ENCODE results near the gene DSCAM.

The DSCAM gene

GRCh38 chr21:40647706-40648105 is 199.3 kb downstream of the DSCAM start:
- DNase-seq, result no peak

GRCh38 chr21:40646651-40647050 is 200.3 kb downstream of the DSCAM start:
- no peak for DNase-seq

DNA sequence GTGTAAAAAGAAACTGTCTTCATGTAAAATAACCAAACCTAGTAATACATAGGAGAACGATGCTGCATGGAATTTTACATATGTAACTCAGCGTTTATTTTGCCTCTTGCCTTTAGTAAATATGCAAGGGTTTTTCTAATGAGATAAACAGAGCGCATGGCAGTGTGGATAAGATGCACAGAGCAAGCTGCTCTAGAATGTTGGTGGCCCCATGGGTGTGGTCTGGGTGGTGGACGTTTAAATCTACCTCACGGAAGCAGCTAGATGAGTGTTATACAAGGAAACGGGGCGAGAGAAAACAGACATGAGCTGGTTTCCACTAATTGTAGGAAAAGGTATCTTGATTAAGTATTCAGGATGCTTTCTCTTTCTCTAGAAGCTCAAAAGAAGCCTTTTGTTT is 205.9 kb downstream of the DSCAM start:
- DNase-seq, result no peak

GRCh38 chr21:40640266-40640789 is 206.6 kb downstream of the DSCAM start:
- DNase-seq, result no peak

DNA sequence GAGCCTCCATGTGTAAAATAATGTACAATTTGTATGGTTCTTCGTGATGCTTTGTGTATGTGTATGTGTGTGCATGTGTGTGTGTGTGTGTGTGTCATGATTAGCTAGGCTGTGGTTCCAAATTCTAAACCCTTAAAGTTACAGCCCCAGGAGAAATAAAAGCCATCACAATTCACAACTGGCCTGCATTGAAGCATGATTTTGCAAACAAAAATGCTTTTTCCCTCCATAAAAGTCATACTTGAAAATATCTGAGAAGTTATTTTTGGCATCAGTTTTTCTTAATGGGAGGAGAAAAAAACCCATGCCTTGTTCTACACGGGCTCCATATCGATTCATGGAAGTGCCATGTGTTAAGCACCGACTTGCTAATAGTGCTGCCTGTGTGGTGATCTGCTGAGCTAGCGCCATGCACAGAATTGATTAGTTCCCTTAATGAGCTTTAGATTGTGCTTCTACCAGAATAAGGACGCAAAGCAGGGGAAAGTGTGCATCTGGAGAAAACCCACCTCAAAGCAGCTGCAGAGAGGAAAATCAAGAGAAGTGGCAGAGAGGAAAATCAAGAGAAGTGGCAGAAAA is 207.3 kb downstream of the DSCAM start:
- DNase-seq, result no peak

DNA sequence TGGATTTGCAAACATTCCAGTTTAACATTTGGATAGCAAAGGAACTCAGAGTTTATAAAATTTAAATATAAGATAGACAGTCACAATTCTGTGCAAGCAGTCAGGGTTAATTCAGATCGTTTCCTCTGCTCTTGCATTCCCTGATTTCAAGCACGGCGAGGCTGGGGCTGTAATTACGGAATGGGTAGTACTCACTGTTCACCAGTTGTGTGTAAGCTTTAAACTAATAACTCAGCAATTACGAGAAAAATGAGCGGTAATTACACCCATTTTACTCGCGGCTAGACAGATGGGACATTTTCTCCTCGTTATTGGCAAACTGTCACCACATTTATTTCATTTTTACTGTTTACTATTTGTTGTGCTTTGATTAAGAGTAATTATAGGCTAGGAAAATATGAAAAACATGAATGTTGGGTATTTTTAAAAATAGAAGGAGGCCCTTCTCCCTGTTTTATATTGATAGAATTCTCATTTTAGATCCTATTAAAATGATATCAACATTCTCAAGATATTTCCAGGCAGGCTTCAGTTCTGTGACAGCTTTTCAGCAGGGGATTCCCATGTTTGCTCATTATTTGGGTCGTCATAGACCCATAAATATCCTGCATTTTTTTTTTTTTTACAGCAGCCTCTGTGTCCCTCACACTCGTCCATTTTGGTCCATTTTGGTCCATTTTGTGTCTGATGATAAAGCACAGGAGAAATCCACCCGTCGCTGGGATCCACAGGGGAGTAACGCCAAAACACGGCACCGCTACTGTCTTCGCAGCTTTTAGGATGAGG is 208.3 kb downstream of the DSCAM start:
- DNase-seq, result no peak

DNA sequence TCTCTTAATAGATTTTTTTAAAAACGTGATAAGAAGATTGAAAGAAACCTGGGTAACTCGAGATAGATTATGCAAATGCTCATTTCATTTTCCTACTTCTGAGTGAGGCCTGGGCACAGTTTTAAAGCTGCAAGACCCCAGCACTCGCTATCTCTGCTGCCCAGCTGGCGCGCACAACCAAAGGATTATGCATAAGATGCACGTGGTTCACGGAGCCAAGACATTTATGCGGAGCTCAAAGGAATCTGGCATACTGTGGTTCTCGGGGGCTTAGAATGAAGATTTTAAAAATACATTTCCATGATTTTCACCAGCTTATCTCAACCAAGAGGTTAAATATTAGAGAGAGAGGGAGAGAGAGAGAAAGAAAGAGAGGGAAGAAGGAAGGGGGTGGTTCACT is 210.9 kb downstream of the DSCAM start:
- DNase-seq, result no peak

DNA sequence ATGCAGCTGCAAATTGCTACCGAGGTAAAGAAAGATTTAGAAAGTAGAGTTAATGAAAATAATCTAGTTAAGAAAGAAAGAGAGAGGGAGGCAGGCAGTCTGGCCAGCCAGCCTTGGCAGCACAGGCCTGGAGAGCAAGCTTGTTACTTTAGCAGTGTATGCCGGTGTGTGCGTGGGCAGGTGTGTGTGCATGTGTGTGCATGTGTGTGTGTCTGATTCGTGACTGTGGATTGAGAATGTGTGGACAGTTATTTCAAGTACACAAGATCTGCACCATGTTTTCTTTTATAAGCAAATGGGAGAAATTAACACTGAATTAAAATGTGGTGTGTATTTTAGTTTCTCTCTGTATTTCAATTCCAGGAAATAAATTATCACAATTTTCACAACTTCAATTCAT is 211.6 kb downstream of the DSCAM start:
- no peak for DNase-seq

DNA sequence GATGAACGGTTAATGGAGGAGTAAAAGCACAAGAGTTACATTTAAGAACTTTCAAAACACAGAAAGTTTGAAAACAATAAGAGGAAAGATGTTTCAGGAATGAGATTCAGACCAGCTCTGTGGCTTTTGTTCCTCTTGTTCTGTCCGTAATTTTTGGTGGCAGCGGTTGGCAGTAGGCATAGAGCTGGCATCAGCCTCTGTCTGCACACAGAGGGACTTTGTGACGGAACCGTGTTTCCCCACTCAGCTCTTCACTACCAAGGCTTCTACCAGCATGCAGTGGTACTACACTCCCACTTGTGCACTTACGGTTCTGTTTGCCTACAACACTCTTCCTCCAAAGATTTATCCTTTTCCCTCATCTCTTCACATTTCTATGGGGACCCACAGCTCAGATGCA is 212.8 kb downstream of the DSCAM start:
- DNase-seq, result no peak

GRCh38 chr21:40633048-40633447 is 213.9 kb downstream of the DSCAM start:
- DNase-seq, result no peak

DNA sequence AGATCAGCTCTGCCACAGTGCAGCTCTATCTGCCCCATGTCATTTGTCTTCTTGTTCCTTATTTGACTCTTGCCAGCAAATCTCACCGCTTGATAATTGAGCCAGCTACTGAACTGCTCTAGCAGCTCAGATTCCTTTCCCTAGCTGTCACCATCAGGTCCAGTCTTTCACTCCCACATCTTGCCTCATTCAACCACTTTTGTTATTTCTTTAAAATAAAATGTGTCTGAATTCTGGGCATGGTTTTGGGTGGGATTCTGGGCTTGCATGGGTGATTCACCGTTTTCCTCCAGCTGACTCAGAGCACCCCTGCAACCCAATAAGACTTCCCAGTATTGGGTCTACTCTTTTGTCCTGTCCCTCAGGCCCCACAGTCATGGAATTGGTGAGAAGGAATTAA is 215.7 kb downstream of the DSCAM start:
- no peak for DNase-seq

GRCh38 chr21:40625991-40626390 is 221.0 kb downstream of the DSCAM start:
- no peak for DNase-seq

DNA sequence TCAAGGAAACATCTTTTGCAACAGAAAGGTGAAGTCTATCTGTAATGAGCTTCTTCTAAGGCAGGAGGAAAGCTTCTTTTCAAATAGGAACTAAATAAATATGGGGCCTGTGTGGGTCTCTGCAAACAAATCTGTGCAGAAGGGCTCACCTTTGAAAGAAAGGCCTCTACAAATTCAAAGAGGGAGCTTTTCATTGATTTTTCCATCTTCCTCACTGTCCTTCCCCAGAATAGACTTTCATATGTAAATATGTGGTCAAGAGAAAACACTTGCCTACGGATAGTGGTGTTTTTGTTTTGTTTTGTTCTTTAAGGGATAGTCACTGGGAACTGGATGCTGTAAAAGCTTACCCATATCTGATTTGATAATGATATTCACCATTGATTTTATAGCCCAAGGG is 223.4 kb downstream of the DSCAM start:
- no peak for DNase-seq

- DNase-seq, result no peak
These were observed 224.4 kb downstream of the DSCAM start for GRCh38 chr21:40622531-40622930.

- no peak for DNase-seq
These were observed 226.4 kb downstream of the DSCAM start for GRCh38 chr21:40620386-40621145.

DNA sequence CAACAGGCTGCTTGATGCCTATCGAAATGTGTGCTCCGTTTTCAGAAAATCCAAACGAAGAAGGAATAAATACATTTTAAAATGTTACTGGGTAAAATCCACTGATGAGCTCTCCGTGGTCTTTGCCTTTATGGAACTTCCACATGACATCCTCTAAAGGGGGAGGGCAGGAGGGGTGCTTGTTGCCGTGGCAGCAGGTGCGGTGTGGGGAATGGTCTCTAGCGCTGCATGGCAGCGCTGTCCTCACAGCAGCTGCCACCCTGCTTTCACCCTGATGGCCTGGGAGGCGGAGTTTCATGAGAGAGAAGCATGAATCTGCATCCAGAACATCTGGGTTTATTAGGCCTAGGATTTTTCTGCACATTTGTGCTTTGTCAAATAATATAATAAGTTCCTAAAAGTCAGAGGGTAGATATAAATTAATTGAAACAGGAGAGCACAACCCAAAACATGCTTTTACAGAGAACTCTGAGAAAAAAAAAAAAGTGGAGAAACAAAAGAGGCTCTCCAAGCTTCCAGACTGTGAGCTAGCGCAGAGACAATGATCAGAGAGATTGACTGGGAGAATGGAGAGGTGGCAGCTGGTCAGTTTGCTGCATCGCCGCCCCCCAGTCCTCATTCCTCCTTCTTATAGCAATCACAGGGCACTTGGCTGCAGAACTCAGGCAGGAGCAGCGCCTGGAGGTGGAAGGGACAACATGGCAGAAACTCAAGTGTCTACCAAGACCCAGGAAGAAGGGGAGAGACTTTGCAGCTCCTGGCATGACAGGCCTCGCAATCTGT is 228.6 kb downstream of the DSCAM start:
- no peak for DNase-seq

- DNase-seq, result no peak
These were observed 230.6 kb downstream of the DSCAM start for GRCh38 chr21:40616377-40616704.

DNA sequence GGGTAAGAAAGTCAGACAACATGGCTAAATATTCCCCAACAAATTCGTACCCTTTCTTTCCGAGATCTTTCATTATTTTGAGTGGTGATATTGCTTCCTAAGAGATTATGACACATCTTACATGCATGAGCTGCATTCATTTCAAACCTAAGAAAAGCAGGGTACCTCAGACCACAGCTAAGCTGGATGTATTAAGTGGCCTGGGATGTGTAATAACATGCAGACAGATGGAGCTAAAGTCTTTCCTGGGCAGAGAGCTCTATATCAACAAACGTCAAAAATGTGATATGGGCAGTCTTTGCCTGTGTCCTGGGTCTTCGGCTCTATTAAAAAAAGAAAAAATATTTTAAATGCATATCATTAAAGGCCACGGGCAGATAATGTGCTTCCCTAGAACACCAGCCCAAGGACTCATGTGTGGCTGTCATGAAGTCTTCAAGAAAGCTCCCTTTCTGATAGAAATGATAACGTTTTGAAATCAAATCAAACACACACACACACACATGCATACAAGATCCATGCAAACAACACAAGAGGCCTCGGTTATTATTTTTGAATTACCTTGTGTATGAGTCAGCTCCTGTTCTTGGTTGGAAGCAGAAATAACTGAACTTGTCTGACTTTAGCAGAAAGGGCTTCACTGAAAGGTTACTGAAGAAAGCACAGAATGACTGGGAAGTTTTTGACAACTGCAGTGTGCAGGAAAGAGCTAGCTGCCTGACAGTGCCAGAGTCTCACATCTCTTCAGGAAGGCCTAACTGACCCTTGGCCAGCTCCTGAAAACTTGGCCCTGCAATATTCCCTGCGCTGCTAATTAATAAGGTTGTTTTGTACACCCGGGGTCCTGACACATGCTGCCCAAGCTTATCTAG is 231.2 kb downstream of the DSCAM start:
- DNase-seq, result no peak

- no peak for DNase-seq
These were observed 233.4 kb downstream of the DSCAM start for GRCh38 chr21:40613546-40614030.

DNA sequence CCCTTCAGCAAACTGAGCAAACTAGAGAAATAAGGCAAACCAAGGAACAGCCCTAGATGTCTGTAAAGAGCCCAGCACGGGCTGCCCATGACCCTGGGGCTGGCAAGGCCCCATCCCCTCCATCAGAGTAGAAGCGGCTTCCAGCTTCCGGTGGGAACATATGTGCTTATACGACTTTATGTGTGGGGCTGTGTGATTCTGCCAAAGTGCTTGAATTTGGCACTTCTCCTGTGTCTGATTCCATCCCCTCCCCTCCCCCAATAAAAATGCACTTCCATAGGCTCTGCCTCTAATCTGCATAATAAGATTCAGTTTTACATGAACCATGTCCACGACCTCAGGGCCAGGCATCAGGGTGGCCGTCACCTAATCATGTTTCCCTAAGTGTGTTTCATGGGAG is 236.6 kb downstream of the DSCAM start:
- DNase-seq, result no peak

- DNase-seq, result no peak
These were observed 240.6 kb downstream of the DSCAM start for GRCh38 chr21:40606341-40606740.

DNA sequence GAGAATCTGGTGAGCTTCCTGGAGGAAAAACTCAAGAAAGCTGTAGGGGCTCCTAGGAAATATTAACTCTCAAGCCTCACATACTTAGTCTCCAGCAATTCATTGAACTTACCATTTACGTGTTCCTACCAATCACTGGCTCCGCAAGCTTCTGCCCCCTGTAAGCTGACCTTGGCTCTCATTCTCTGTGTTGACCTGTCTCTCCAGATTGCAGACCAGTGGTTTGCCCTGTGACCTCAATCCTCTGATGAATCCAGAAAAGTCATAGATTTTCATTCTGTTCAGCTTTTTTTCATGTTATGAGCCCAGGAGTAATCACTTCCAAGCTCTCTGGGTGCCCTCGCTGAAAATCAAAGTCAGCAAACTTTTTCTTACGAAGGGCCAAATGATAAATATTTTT is 241.9 kb downstream of the DSCAM start:
- no peak for DNase-seq

Measured in NCI-H510A treated with DMSO at 0.1 percent for 48 hours (cell line).